Measurements from ENCODE around the gene AGTR2.

DNA sequence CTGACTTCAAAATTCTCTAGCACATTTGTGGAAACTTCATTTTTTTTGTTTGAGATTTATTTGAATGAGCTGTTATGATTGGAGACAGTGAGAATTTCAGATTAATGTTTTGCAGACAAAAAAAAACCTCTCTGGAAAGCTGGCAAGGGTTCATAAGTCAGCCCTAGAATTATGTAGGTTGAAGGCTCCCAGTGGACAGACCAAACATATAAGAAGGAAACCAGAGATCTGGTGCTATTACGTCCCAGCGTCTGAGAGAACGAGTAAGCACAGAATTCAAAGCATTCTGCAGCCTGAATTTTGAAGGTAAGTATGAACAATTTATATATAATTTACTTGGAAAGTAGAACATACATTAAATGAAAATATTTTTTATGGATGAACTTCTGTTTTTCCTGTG lies at the start of gene AGTR2:
- no peak for TF ChIP-seq MYC (IDR thresholded peaks at IDR 0.05; ENCODE audit: borderline replicate concordance, low read length)
- TF ChIP-seq, protein P1, sequence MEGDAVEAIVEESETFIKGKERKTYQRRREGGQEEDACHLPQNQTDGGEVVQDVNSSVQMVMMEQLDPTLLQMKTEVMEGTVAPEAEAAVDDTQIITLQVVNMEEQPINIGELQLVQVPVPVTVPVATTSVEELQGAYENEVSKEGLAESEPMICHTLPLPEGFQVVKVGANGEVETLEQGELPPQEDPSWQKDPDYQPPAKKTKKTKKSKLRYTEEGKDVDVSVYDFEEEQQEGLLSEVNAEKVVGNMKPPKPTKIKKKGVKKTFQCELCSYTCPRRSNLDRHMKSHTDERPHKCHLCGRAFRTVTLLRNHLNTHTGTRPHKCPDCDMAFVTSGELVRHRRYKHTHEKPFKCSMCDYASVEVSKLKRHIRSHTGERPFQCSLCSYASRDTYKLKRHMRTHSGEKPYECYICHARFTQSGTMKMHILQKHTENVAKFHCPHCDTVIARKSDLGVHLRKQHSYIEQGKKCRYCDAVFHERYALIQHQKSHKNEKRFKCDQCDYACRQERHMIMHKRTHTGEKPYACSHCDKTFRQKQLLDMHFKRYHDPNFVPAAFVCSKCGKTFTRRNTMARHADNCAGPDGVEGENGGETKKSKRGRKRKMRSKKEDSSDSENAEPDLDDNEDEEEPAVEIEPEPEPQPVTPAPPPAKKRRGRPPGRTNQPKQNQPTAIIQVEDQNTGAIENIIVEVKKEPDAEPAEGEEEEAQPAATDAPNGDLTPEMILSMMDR (IDR thresholded peaks at IDR 0.05): no peak
- no peak for TF ChIP-seq CHD2 (IDR thresholded peaks at IDR 0.05; ENCODE audit: low read length, partially characterized antibody)
- no peak for TF ChIP-seq E2F6 (IDR thresholded peaks at IDR 0.05; ENCODE audit: borderline replicate concordance, low read depth)
- TF ChIP-seq JUNB (IDR thresholded peaks at IDR 0.05): no peak
- TF ChIP-seq MAZ (IDR thresholded peaks at IDR 0.05; ENCODE audit: borderline replicate concordance, low read depth, low read length): no peak
- TF ChIP-seq EP300 (IDR thresholded peaks at IDR 0.05): no peak
- TF ChIP-seq TP53 (CRISPR knock-in tag; IDR thresholded peaks at IDR 0.05): no peak
- no peak for TF ChIP-seq POLR2A (IDR thresholded peaks at IDR 0.05; ENCODE audit: low read length)
- no peak for TF ChIP-seq CBX2 (IDR thresholded peaks at IDR 0.05; ENCODE audit: borderline replicate concordance, low read depth)
- TF ChIP-seq RAD21 (conservative IDR thresholded peaks at IDR 0.05 in 1 of 2, IDR thresholded peaks at IDR 0.05 in 1 of 2): no peak
- TF ChIP-seq MAX (IDR thresholded peaks at IDR 0.05): no peak
- TF ChIP-seq ZC3H11A (IDR thresholded peaks at IDR 0.05): no peak
- TF ChIP-seq, protein P2, sequence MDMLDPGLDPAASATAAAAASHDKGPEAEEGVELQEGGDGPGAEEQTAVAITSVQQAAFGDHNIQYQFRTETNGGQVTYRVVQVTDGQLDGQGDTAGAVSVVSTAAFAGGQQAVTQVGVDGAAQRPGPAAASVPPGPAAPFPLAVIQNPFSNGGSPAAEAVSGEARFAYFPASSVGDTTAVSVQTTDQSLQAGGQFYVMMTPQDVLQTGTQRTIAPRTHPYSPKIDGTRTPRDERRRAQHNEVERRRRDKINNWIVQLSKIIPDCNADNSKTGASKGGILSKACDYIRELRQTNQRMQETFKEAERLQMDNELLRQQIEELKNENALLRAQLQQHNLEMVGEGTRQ (IDR thresholded peaks at IDR 0.05): no peak
